GM19023 (cell line): ENCODE results near the gene HTRA3.

ENCODE experiments used
- ATAC-seq: cut with Tn5 transposase; IDR thresholded peaks from one replicate; pipeline ENCODE4 v1.9.1; 2021; ENCODE audit warnings: mild to moderate bottlenecking, moderate library complexity; ENCODE audit not compliant: unreplicated experiment

The HTRA3 gene

GRCh38 chr4:8322794-8323704 lies 53.5 kb downstream of the HTRA3 start:
- ATAC-seq, result no peak

GRCh38 chr4:8323947-8324555 lies 54.5 kb downstream of the HTRA3 start:
- ATAC-seq, result no peak

GRCh38 chr4:8324640-8325239 lies 55.2 kb downstream of the HTRA3 start:
- ATAC-seq, result no peak

GRCh38 chr4:8325291-8325973 lies 55.9 kb downstream of the HTRA3 start:
- ATAC-seq, result no peak

GRCh38 chr4:8326206-8326605 lies 56.7 kb downstream of the HTRA3 start:
- no peak for ATAC-seq

GRCh38 chr4:8328456-8328855 lies 58.9 kb downstream of the HTRA3 start:
- ATAC-seq, result no peak

GRCh38 chr4:8328866-8329559 lies 59.5 kb downstream of the HTRA3 start:
- ATAC-seq, result no peak

GRCh38 chr4:8329560-8329858 lies 60.0 kb downstream of the HTRA3 start:
- no peak for ATAC-seq

- no peak for ATAC-seq
These were observed 60.6 kb downstream of the HTRA3 start for GRCh38 chr4:8329859-8330761.

- ATAC-seq, result no peak
These were observed 61.4 kb downstream of the HTRA3 start for GRCh38 chr4:8330821-8331574.

GRCh38 chr4:8331575-8331955 lies 62.0 kb downstream of the HTRA3 start:
- no peak for ATAC-seq

GRCh38 chr4:8332038-8332857 lies 62.7 kb downstream of the HTRA3 start:
- ATAC-seq, result no peak

- no peak for ATAC-seq
These were observed 63.4 kb downstream of the HTRA3 start for GRCh38 chr4:8332891-8333331.

GRCh38 chr4:8333726-8334460 lies 64.3 kb downstream of the HTRA3 start:
- ATAC-seq, result no peak

- ATAC-seq, result no peak
These were observed 65.4 kb downstream of the HTRA3 start for GRCh38 chr4:8334786-8335460.

- ATAC-seq, result no peak
These were observed 66.3 kb downstream of the HTRA3 start for GRCh38 chr4:8335848-8336247.

- no peak for ATAC-seq
These were observed 67.0 kb downstream of the HTRA3 start for GRCh38 chr4:8336412-8337075.
